GM13977 (cell line): Measurements from ENCODE around the gene PANK1.

Source experiments
- DNase-seq: peaks from one replicate; pipeline ENCODE4 v3.0.0; 2012; ENCODE audit warnings: low spot score
- CTCF ChIP-seq: IDR thresholded peaks from 2 replicates; pipeline ENCODE4 v1.5.1; 2012; ENCODE audit warnings: mild to moderate bottlenecking, control low read depth; ENCODE audit not compliant: insufficient read depth; ENCODE audit errors: extremely low read depth, missing control alignments
- in situ Hi-C: fragments of 300-500 bp; cut with MboI; formaldehyde crosslinking; loops from one replicate; pipeline ENCODE4 v1.12.0; 2022; ENCODE audit warnings: low sequenced_read_pairs, low pct_unique_long_range_greater_than_20kb, mixed read lengths, inconsistent platforms; ENCODE audit not compliant: unreplicated experiment

The PANK1 gene

GRCh38 chr10:89657302-89657701, 12.3 kb upstream of the PANK1 start:
- no peak for DNase-seq
- no peak for TF ChIP-seq CTCF
- in situ Hi-C loops = no loop called here

- DNase-seq = no peak
Measured at GRCh38 chr10:89655722-89656121, 10.7 kb upstream of the PANK1 start.

GRCh38 chr10:89653410-89653869, 8.4 kb upstream of the PANK1 start:
- DNase-seq = peak; percentile 18
- TF ChIP-seq CTCF = no peak
- in situ Hi-C loops = no loop called here

More at GRCh38 chr10:89655722-89656121, 10.7 kb upstream of the PANK1 start:
- TF ChIP-seq CTCF = no peak
- in situ Hi-C loops = no loop called here

GRCh38 chr10:89652806-89653370, 7.8 kb upstream of the PANK1 start:
- in situ Hi-C loops = no loop called here
- no peak for DNase-seq
- TF ChIP-seq CTCF = no peak

GRCh38 chr10:89651916-89652573, 7.0 kb upstream of the PANK1 start:
- TF ChIP-seq CTCF = no peak
- in situ Hi-C loops = no loop called here
- peak; percentile 38 for DNase-seq

- DNase-seq = no peak
Measured at GRCh38 chr10:89651205-89651915, 6.3 kb upstream of the PANK1 start.

More at GRCh38 chr10:89651205-89651915, 6.3 kb upstream of the PANK1 start:
- in situ Hi-C loops = no loop called here
- no peak for TF ChIP-seq CTCF
